MG63 (cell line): Measurements from ENCODE around the gene MGAT4C. TPM values are rescaled to one million over a fixed set of nuclear protein-coding genes. Genes with fewer than 3 reads are reported as not detected.

Experiments used
- DNase-seq: peaks from one replicate; pipeline ENCODE4 v3.0.0-alpha.2; 2020
- H3K27me3 ChIP-seq: fragments of 250-450 bp; sonication (Bioruptor Pico); 2 replicates; pipeline ENCODE4 v1.5.1; 2020; ENCODE audit warnings: mild to moderate bottlenecking, moderate library complexity
- H3K36me3 ChIP-seq: fragments of 250-450 bp; sonication (Bioruptor Pico); 2 replicates; pipeline ENCODE4 v1.5.1; 2020; ENCODE audit warnings: mild to moderate bottlenecking, moderate library complexity
- H3K4me3 ChIP-seq: fragments of 250-450 bp; sonication (Bioruptor Pico); 2 replicates; pipeline ENCODE4 v1.5.1; 2020; ENCODE audit warnings: mild to moderate bottlenecking, moderate library complexity
- H3K9me3 ChIP-seq: fragments of 250-450 bp; sonication (Bioruptor Pico); 2 replicates; pipeline ENCODE4 v1.5.1; 2020; ENCODE audit warnings: mild to moderate bottlenecking, moderate library complexity
- total RNA-seq: library from RNA; depleted of rRNA; stranded (reverse); fragments of >200 nt; shearing (Covaris generic); gene quantifications from 2 replicates; pipeline ENCODE4 v1.2.3, GENCODE V29; 2014; ENCODE audit warnings: low replicate concordance

The MGAT4C gene
- total RNA-seq, 1 experiment from 2014 or later = not detected

DNA sequence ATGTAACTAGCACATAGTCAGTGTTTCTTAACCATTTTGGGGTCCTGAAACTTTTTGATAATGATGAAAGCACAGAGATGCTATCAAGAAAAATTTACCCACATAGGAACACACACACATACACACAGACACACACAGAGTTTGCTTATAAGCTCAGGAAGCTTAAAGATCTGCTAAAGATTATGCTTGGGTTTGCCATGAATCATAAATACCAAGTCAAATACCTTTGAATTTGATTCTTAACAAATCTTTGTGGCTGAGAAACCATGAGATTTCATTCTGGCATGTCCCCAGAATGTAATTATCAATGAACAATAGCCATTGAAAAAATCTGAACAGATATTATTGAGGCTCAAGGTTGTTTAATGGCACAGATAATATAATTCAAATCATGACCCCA lies 292.9 kb downstream of the MGAT4C start:
- Histone ChIP-seq H3K36me3 (no peaks in the 10 kb centered on the region), H3K9me3 (no peaks in the 10 kb centered on the region)
- no peak for DNase-seq

DNA sequence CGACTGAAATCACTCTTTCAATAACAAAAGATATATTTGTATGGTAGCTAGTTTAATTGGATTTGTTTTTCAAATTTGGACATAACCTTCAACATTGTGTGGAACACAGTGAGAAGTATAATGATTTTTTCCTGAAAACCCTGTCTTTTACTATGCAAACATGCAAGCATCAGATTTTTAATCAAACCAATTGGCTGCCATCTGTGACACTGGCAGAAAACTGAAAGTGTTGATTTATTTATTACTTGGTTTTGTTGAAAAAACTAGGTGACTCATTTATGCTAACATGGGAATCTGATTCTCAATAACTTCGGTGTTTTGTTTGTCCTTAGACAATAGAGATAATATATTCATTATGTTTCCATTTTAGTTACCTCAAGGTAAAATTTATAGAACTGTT lies 300.1 kb downstream of the MGAT4C start:
- no peaks in the 10 kb centered on the region for H3K9me3 ChIP-seq
- H3K4me3 ChIP-seq = no peak overlapping the region
- DNase-seq = no peak
- no peaks in the 10 kb centered on the region for H3K36me3 ChIP-seq
- H3K27me3 ChIP-seq = no peaks in the 10 kb centered on the region

More for the DNA sequence above, 292.9 kb downstream of the MGAT4C start:
- Histone ChIP-seq H3K27me3 (no peaks in the 10 kb centered on the region), H3K4me3 (no peak overlapping the region)

DNA sequence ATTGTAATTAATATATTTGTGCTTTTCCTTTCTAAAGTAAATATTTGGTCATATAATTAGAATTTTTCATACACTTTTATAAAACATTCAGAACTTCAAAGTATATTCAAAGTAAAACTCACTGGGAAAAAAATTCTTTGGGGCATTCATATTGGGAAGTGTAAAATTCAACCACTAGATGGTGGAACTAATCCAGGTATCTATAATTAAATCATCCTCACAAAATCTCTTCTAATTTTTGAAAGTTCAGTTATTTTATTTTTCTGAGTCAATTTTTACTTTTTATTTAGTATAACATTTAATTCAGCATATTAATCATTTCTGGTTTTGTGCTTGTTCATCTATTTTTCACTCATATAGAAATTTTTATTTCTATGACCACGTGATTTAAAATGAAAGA lies 301.1 kb downstream of the MGAT4C start:
- no peak for DNase-seq
- Histone ChIP-seq H3K36me3 (no peaks in the 10 kb centered on the region), H3K27me3 (no peaks in the 10 kb centered on the region), H3K9me3 (no peaks in the 10 kb centered on the region), H3K4me3 (no peak overlapping the region)

DNA sequence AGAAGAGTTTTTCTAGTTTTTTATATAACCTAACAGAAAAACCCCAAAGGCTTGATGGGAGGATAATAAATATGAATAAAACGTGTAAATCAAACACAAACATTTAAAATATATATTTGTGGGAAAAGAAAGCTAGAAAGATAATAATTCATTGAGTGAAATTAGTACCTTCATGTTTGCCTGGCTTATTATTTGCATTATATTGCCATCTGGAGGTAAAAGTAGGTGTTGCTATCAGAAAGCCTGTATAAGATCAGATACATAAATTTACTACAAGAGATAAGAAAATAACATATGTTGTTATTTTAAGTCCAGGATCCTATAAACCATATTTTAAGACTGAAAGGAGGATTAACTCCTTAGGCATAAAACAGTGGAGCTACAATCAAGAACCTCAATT lies 304.4 kb downstream of the MGAT4C start:
- H3K27me3 ChIP-seq = no peaks in the 10 kb centered on the region
- H3K4me3 ChIP-seq = no peak overlapping the region
- H3K9me3 ChIP-seq = no peaks in the 10 kb centered on the region
- DNase-seq = no peak
- H3K36me3 ChIP-seq = no peaks in the 10 kb centered on the region

DNA sequence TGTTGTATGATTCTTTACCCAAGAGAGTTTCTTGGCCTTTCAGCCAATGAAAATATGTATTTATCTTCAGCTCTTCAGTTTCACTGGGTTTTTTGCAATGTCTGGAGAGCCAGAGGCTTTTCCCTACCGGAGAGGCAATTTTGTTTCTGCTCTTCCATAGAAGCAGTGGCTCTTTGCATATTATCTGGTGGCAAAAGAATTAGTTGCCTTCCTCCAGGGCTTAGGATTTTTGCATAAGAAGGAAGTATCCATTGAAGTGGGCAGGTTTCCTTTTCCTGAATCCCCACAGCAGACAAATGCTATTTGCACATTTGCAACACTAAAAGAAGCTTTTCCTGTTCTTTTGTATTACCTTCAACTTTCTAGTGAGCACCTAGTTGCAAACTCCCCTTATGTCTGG lies 306.9 kb downstream of the MGAT4C start:
- H3K27me3 ChIP-seq = no peaks in the 10 kb centered on the region
- no peaks in the 10 kb centered on the region for H3K36me3 ChIP-seq
- no peaks in the 10 kb centered on the region for H3K9me3 ChIP-seq
- no peak overlapping the region for H3K4me3 ChIP-seq
- DNase-seq = no peak

DNA sequence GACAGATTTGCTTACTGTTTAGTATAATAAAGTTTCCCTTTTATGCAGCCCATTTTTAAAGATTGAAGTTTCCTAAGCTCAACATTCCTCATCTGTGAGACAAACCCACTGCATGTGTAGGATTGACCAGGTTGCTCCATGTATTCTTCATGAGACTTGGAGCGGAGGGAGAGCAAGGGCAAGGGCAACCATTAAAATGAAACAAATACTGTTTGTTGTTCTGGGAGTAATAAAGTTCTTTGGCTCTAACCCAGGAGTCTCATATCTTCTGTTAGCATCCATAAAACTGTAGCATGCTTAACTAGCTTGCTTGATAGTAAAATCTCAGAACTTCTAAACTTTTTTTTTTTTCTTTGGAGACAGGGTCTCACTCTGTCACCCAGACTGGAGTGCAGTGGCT lies 307.9 kb downstream of the MGAT4C start:
- no peaks in the 10 kb centered on the region for H3K36me3 ChIP-seq
- no peaks in the 10 kb centered on the region for H3K27me3 ChIP-seq
- no peak for DNase-seq
- H3K9me3 ChIP-seq = no peaks in the 10 kb centered on the region
- H3K4me3 ChIP-seq = no peak overlapping the region

DNA sequence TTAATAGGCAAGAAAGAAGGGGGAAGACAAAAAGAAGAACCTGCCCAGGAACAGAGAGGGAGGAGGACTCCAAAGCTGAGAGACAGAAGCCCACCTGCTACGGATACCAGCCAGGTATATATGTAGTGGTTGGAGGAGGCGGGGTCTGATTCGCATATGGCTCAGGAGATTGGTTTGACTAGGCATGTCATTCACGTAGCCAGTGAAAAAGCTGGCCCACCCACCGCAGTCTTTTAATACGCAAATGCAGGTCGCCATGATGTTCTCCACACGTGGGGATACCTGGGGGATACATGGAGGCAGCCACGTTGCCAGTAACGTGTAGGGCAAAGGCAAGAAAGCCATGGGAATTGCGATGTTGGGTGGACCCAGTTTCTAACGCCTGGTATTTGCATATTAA lies 308.9 kb downstream of the MGAT4C start:
- H3K27me3 ChIP-seq = no peaks in the 10 kb centered on the region
- no peaks in the 10 kb centered on the region for H3K36me3 ChIP-seq
- no peak overlapping the region for H3K4me3 ChIP-seq
- no peaks in the 10 kb centered on the region for H3K9me3 ChIP-seq
- DNase-seq = no peak

DNA sequence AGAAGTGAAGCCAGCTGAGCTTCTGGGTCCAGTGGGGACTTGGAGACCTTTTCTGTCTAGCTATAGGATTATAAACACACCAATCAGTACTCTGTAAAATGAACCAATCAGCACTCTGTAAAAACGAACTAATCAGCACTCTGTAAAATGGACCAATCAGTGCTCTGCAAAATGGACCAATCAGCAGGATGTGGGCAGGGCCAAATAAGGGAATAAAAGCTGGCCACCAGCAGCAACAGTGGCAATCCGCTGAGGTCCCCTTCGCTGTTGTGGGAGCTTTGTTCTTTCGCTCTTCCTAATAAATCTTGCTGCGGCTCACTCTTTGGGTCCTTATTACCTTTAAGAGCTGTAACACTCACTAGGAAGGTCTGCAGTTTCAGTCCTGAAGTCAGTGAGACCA lies 309.8 kb downstream of the MGAT4C start:
- no peaks in the 10 kb centered on the region for H3K27me3 ChIP-seq
- H3K9me3 ChIP-seq = no peaks in the 10 kb centered on the region
- H3K4me3 ChIP-seq = no peak overlapping the region
- no peak for DNase-seq
- H3K36me3 ChIP-seq = no peaks in the 10 kb centered on the region

DNA sequence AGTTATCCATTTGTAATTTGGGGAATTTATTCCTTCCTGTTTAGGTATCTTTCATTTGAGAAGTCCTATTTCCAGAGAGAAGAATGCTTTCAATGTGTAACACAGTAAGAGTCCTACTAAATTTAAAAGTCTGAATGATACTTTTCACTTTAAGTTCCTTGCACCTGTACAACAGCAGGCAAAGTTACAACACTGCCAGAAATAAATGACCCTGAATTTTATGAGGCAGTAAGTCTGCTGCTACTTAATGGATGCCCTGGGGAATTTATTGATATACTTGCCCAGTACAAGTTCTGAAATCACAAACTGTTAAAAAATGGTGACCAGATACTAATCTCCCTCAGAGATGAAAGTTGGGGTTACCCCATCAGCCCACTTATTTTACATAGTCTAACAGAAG lies 329.0 kb downstream of the MGAT4C start:
- Histone ChIP-seq H3K36me3 (no peaks in the 10 kb centered on the region), H3K27me3 (no peaks in the 10 kb centered on the region), H3K4me3 (no peak overlapping the region), H3K9me3 (no peaks in the 10 kb centered on the region)
- DNase-seq = no peak

DNA sequence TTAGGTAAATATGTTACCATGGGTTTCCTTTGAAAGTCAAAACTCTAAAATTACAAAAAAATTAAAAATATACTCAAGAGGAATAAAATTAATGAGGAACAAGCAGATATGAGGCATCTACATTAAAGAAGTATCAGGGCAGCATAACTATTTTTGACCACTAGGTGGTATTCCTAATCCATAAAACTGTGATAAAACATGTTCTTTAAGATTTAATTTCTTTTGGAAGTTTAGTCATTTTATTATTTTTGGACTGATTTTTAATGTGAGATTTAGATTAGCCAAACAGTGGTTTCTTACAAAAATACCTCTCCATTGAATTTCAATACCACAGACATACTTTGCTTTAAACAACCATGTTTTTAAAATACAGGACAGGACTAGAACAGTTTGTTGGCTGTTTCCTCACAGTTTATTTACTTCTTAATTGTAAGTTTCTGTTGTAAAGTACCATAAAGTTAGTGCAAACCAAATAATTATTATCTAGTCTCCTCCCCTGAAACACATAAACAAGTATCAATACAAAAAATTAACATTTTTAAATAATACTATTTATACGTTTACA lies 332.3 kb downstream of the MGAT4C start:
- Histone ChIP-seq H3K36me3 (no peaks in the 10 kb centered on the region), H3K27me3 (no peaks in the 10 kb centered on the region), H3K4me3 (no peak overlapping the region), H3K9me3 (no peaks in the 10 kb centered on the region)
- DNase-seq = no peak

DNA sequence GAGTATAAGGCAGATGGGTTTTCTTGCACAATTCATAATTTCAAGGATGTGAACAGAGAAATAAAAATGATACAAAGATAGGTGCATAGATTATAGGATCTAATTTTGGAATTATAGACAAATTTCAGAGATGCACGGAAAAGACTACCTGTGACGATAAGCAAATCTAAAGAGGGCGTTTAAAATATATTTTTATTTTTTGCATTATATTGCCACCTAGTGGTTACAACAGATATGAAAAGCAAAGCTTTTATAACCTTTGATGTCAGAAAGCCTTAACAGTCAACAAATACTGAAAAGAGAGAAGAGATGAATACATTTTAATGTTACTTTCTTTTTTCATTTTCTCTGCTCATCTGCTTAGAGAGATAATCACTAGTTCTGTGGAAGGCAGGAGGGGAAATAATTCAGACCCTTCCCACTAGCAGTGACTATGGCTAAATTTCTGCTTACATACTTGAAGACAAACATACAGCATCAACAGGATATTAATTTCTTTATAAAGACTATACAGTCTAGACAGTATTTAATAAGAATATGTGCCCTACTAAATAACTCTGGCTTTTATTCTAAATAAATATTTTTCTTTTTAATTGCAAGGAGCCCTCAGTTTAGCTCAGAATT lies 335.8 kb downstream of the MGAT4C start:
- no peaks in the 10 kb centered on the region for H3K9me3 ChIP-seq
- no peak overlapping the region for H3K4me3 ChIP-seq
- H3K36me3 ChIP-seq = no peaks in the 10 kb centered on the region
- DNase-seq = no peak
- H3K27me3 ChIP-seq = no peaks in the 10 kb centered on the region
